RPMI7951 (cell line): Measurements from ENCODE around the gene TUT7. TPM values are rescaled to one million over a fixed set of nuclear protein-coding genes. Genes with fewer than 3 reads are reported as not detected.
"Not testable (repeated sequence)": the region's sequence is repeated elsewhere in the genome, so short reads cannot be mapped to it uniquely, and the experiment has no call there.

Source experiments
- DNase-seq: peaks from one replicate; pipeline ENCODE4 v3.0.0-alpha.2; 2012; ENCODE audit warnings: low read depth
- total RNA-seq: library from RNA; depleted of rRNA; stranded (reverse); fragments of >200 nt; shearing (Covaris generic); gene quantifications from 2 replicates; pipeline ENCODE4 v1.2.3, GENCODE V29; 2014

Gene TUT7
- total RNA-seq, 1 experiment from 2014 or later, result 21.6 TPM

- no peak for DNase-seq
Observed at GRCh38 chr9:86304236-86304730, 49.9 kb downstream of the TUT7 start.

GRCh38 chr9:86303316-86303975 is 50.8 kb downstream of the TUT7 start:
- DNase-seq, result no peak

- no peak for DNase-seq
Observed at GRCh38 chr9:86301686-86302085, 52.5 kb downstream of the TUT7 start.

- DNase-seq, result no peak
Observed at GRCh38 chr9:86300701-86301100, 53.5 kb downstream of the TUT7 start.

GRCh38 chr9:86298873-86299272 is 55.3 kb downstream of the TUT7 start:
- no peak for DNase-seq

GRCh38 chr9:86290341-86290740 is 63.9 kb downstream of the TUT7 start:
- not testable (repeated sequence) for DNase-seq

- DNase-seq, result no peak
Observed at GRCh38 chr9:86288499-86289198, 65.6 kb downstream of the TUT7 start.

GRCh38 chr9:86287013-86287412 is 67.2 kb downstream of the TUT7 start:
- peak; percentile 3 for DNase-seq

- DNase-seq, result no peak
Observed at GRCh38 chr9:86286278-86286677, 67.9 kb downstream of the TUT7 start.

GRCh38 chr9:86285261-86285660 is 68.9 kb downstream of the TUT7 start:
- no peak for DNase-seq

- DNase-seq, result peak; percentile 80
Observed at GRCh38 chr9:86282979-86283535, 71.2 kb downstream of the TUT7 start.

GRCh38 chr9:86282077-86282978 is 71.9 kb downstream of the TUT7 start, which contains the start of gene ISCA1:
Gene ISCA1, minus strand, starts transcription at chr9:86282538. Its CDS starts 80 bp downstream, at chr9:86282458.
- peak; percentile 88 for DNase-seq

- DNase-seq, result no peak
Observed at GRCh38 chr9:86281593-86282076, 72.6 kb downstream of the TUT7 start.

GRCh38 chr9:86280580-86280979 is 73.6 kb downstream of the TUT7 start:
- DNase-seq, result no peak

GRCh38 chr9:86279839-86280238 is 74.4 kb downstream of the TUT7 start:
- no peak for DNase-seq

GRCh38 chr9:86277072-86277471 is 77.1 kb downstream of the TUT7 start:
- no peak for DNase-seq

- no peak for DNase-seq
Observed at GRCh38 chr9:86275962-86276361, 78.2 kb downstream of the TUT7 start.

- no peak for DNase-seq
Observed at GRCh38 chr9:86274821-86275643, 79.2 kb downstream of the TUT7 start.

- no peak for DNase-seq
Observed at GRCh38 chr9:86272221-86272620, 82.0 kb downstream of the TUT7 start.

- DNase-seq, result no peak
Observed at GRCh38 chr9:86263876-86264275, 90.3 kb downstream of the TUT7 start.

- DNase-seq, result no peak
Observed at GRCh38 chr9:86262492-86262891, 91.7 kb downstream of the TUT7 start.
